ENCODE results near the gene REM2. TPM values are rescaled to one million over a fixed set of nuclear protein-coding genes. Genes with fewer than 3 reads are reported as not detected.
A peak's percentile ranks its signal among the peaks of the same experiment; 100 is the strongest.

The REM2 gene
- total and polyA plus RNA-seq, 2 of the 4 experiments (the other 2 are of a cell fraction): under 0.01 to 0.07 TPM

DNA sequence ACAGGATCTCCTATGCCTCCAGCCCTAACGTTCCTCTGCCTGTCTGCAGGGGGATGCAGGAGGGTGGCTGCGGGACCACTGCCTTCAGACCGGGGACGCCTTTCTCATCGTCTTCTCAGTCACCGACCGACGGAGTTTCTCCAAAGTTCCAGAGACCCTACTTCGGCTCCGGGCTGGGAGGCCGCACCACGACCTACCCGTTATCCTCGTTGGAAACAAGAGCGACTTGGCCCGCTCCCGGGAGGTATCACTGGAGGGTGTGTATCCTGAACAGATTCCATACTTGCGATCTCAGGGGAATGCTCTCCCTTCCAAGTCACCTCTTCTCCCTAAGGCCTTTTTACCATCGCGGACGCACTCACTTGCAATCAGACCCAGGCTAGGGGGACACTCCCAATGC is 3.0 kb downstream of the REM2 start:
- 91% methylated on average over 20 of the region's 21 CpGs; no CpG with 5 or more reads in 1 of the 2 experiments for WGBS, 2 experiments (ENCODE audit: extremely low coverage in 2 of 2, insufficient read length in 1 of 2)
- intact Hi-C loops (cut with micrococcal nuclease): loop anchor here (2.0 kb wide), 1 partner anchor 13 kb away; no protein-coding TSS in a partner anchor

More for the DNA sequence above, 3.0 kb downstream of the REM2 start:
- Histone ChIP-seq H2BK15ac (ENCODE audit: low read depth, low read length) (no peak overlapping the region), H3K4me3 (ENCODE audit: insufficient read depth, low read depth, low read length) (no peak overlapping the region), H3K36me3 (ENCODE audit: control insufficient read depth, insufficient read depth, low read length) (no peaks in the 10 kb centered on the region), H3K56ac (ENCODE audit: extremely low read depth, insufficient read depth, low read length) (no peak overlapping the region), H3K4me2 (ENCODE audit: low read depth, low read length) (no peak overlapping the region), H2AFZ (replicated peaks; ENCODE audit: low read length, poor library complexity) (peak overlapping the region; percentile 98), H3K14ac (replicated peaks; ENCODE audit: low read depth, low read length) (no peak overlapping the region), H2BK5ac (ENCODE audit: low read depth, low read length, poor library complexity, severe bottlenecking) (no peak overlapping the region), H3K27ac (ENCODE audit: insufficient read depth, low read length) (no peak overlapping the region), H2BK20ac (ENCODE audit: low read depth, low read length) (no peak overlapping the region), H3K9me1 (ENCODE audit: insufficient read depth, low read length) (peaks cover 11% of the 10 kb centered on the region; the same call in 1 of the 2 replicates), H4K20me1 (ENCODE audit: insufficient read depth, low read length) (no peaks in the 10 kb centered on the region), H3K9me3 (ENCODE audit: control insufficient read depth, insufficient read depth, low read length) (no peaks in the 10 kb centered on the region), H3K18ac (ENCODE audit: low read depth, low read length) (no peak overlapping the region), H4K8ac (ENCODE audit: low read depth in 2 of 2, low read length in 2 of 2) (peak overlapping the region; percentile 27 to 97; a peak in 2 of 4 replicates), H2BK120ac (ENCODE audit: low read depth, low read length) (no peak overlapping the region), H4K91ac (ENCODE audit: insufficient read depth, low read depth, low read length) (no peak overlapping the region), H3K79me1 (ENCODE audit: low read depth in 1 of 2, low read length in 2 of 2) (peaks cover 7 to 17% of the 10 kb centered on the region in 2 experiments; a peak in 3 of 4 replicates), H2AK9ac (replicated peaks; ENCODE audit: low read depth, low read length, poor library complexity) (peak overlapping the region; percentile 17), H3K9ac (ENCODE audit: low read depth, low read length) (no peak overlapping the region), H3K27me3 (ENCODE audit: control insufficient read depth, insufficient read depth, low read length) (no peaks in the 10 kb centered on the region), H3K23ac (ENCODE audit: low read depth, low read length) (no peak overlapping the region), H3K4me1 (ENCODE audit: control insufficient read depth, insufficient read depth, low read length) (peaks cover 5% of the 10 kb centered on the region; the same call in 1 of the 2 replicates), H3K4ac (ENCODE audit: low read depth, low read length) (no peak overlapping the region), H4K5ac (ENCODE audit: low read depth, low read length) (no peak overlapping the region), H2AK5ac (ENCODE audit: low read depth, low read length) (peak overlapping the region; percentile 58; the same call in 1 of the 2 replicates)
- ATAC-seq (ENCODE audit: low read depth): no peak
- dilution Hi-C loops (cut with HindIII; ENCODE audit: low sequenced_read_pairs, unreplicated experiment) (no loop called here), in situ Hi-C loops (cut with MboI; ENCODE audit: low sequenced_read_pairs) (no loop called here)
- no TSS peak for BruUV-seq (replicated peaks)
- DNase-seq: no peak
- POLR2A ChIA-PET (ENCODE audit: unreplicated experiment): no interaction called here
- TF ChIP-seq FOS (IDR thresholded peaks at IDR 0.05; ENCODE audit: low read depth, low read length) (no peak), CHD1 (IDR thresholded peaks at IDR 0.05; ENCODE audit: low read depth, low read length) (no peak), MAZ (IDR thresholded peaks at IDR 0.05; ENCODE audit: borderline replicate concordance, low read depth, low read length) (no peak), MAFK (IDR thresholded peaks at IDR 0.05; ENCODE audit: low read depth, low read length) (no peak), RCOR1 (IDR thresholded peaks at IDR 0.05; ENCODE audit: insufficient replicate concordance, low read length) (no peak), SMC3 (IDR thresholded peaks at IDR 0.05; ENCODE audit: low read depth, low read length) (no peak), CEBPB (IDR thresholded peaks at IDR 0.05; ENCODE audit: low read depth, low read length) (no peak)
- TF ChIP-seq, protein P1, sequence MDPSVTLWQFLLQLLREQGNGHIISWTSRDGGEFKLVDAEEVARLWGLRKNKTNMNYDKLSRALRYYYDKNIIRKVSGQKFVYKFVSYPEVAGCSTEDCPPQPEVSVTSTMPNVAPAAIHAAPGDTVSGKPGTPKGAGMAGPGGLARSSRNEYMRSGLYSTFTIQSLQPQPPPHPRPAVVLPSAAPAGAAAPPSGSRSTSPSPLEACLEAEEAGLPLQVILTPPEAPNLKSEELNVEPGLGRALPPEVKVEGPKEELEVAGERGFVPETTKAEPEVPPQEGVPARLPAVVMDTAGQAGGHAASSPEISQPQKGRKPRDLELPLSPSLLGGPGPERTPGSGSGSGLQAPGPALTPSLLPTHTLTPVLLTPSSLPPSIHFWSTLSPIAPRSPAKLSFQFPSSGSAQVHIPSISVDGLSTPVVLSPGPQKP (IDR thresholded peaks at IDR 0.05; ENCODE audit: borderline replicate concordance, low read depth, low read length): no peak
- CTCF ChIA-PET: interaction anchor here (1.6 to 1.8 kb wide), 2 partner anchors 13 to 14 kb away, joined by 5 to 7 read pairs; no protein-coding TSS in a partner anchor
